ENCODE results near the gene OXLD1. TPM values are rescaled to one million over a fixed set of nuclear protein-coding genes. Genes with fewer than 3 reads are reported as not detected.

OXLD1 gene
- total and polyA plus RNA-seq, 2 donors (not counting 1 experiment from before 2014, with no cell fraction given): 39.5 to 102 TPM

DNA sequence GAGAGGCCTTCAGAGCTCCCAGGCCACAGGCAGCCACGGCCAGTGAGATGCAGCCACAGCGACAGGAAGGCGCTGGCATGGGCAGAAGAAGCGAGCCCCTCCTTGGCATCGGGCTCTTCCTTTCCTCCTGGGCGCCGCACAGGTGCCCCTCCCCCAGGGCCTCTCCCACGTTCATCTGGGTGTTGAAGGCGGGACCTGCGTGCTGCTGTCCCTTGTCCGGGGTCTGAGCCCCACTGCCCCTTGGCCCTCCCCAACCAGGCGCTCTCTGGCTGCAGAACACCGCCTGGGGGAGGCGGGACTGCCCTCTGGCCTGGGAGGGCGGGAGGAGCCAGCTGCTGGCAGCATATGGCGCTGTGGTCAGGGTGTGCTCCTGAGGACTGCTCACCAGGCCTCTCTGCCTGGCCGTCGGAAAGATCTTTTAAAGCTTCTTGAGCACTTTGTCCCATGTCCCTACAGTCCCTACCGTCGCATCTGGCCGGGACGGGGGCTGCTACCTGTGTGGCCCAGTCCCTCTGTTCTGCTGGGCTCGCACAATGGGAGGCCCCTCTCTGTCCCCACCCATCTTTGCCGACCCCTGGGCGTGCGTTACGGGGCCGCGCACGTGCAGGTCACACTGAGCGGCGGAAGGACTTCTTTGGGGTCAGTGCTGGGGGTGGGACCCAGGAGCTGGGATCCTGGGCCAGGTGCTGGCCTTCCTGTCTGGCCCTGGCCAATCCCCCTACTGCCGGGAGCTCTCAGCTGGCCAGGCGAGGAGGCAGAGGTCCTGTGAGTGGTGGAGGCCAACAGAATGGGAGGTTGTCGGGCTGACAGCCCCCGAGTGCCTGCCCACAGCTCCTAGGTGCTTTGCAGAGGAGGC, 47.4 kb upstream of the OXLD1 start:
- intact Hi-C loops (cut with micrococcal nuclease): loop anchor here (2.0 kb wide), 2 partner anchors 31 to 201 kb away; partner anchors contain the start of genes ACTG1 and ARL16
- ChIA-PET CTCF (no interaction called here), POLR2A (interaction anchor here (1.2 kb wide), 1 partner anchor 11 kb away, joined by 3 read pairs; no protein-coding TSS in a partner anchor)
- H3K4me2 ChIP-seq (replicated peaks; ENCODE audit: low read depth, low read length, poor library complexity, severe bottlenecking): peak overlapping the region; percentile 95
- H2AFZ ChIP-seq (ENCODE audit: insufficient read depth, low read depth, low read length, poor library complexity, severe bottlenecking): no peak overlapping the region
- no peak overlapping the region for H3K4me3 ChIP-seq (ENCODE audit: control extremely low read depth in 1 of 5, extremely low read depth in 1 of 5, insufficient read depth in 1 of 5, low read depth in 2 of 5, low read length in 4 of 5)
- no peaks in the 10 kb centered on the region for H3K79me2 ChIP-seq (ENCODE audit: control insufficient read depth, insufficient read depth, low read length)
- WGBS (ENCODE audit: insufficient coverage): 94% methylated on average over 33 of the region's 36 CpGs
- H3K36me3 ChIP-seq (replicated peaks in 1 of 2; ENCODE audit: control extremely low read depth in 1 of 2, control insufficient read depth in 1 of 2, extremely low read depth in 1 of 2, insufficient read depth in 2 of 2, low read length in 1 of 2): no peaks in the 10 kb centered on the region
- no peak overlapping the region for H3K9ac ChIP-seq (ENCODE audit: low read length)
- H3K27ac Mint-ChIP-seq: no peak overlapping the region
- no peaks in the 10 kb centered on the region for H3K9me3 Mint-ChIP-seq (ENCODE audit: insufficient read depth)
- no peaks in the 10 kb centered on the region for H3K27me3 Mint-ChIP-seq
- peaks cover 0 to 3% (median 0%) of the 10 kb centered on the region in 4 experiments for H3K27me3 ChIP-seq (replicated peaks in 1 of 4; ENCODE audit: control extremely low read depth in 1 of 4, control insufficient read depth in 3 of 4, insufficient read depth in 4 of 4, low read length in 3 of 4)
- TF ChIP-seq, protein P1, sequence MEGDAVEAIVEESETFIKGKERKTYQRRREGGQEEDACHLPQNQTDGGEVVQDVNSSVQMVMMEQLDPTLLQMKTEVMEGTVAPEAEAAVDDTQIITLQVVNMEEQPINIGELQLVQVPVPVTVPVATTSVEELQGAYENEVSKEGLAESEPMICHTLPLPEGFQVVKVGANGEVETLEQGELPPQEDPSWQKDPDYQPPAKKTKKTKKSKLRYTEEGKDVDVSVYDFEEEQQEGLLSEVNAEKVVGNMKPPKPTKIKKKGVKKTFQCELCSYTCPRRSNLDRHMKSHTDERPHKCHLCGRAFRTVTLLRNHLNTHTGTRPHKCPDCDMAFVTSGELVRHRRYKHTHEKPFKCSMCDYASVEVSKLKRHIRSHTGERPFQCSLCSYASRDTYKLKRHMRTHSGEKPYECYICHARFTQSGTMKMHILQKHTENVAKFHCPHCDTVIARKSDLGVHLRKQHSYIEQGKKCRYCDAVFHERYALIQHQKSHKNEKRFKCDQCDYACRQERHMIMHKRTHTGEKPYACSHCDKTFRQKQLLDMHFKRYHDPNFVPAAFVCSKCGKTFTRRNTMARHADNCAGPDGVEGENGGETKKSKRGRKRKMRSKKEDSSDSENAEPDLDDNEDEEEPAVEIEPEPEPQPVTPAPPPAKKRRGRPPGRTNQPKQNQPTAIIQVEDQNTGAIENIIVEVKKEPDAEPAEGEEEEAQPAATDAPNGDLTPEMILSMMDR (IDR thresholded peaks at IDR 0.05): no peak
- TF ChIP-seq EZH2 (IDR thresholded peaks at IDR 0.05; ENCODE audit: borderline replicate concordance, insufficient read depth, low read depth, low read length, poor library complexity, severe bottlenecking): no peak
- H3K27ac ChIP-seq (ENCODE audit: low read length in 2 of 2): no peak overlapping the region
- no peaks in the 10 kb centered on the region for H4K20me1 ChIP-seq (ENCODE audit: control insufficient read depth, insufficient read depth, low read length, poor library complexity, severe bottlenecking)
- H3K9me3 ChIP-seq (ENCODE audit: control extremely low read depth in 1 of 3, control insufficient read depth in 2 of 3, insufficient read depth in 1 of 3, low read length in 2 of 3): no peaks in the 10 kb centered on the region
- H3K4me1 Mint-ChIP-seq: peaks cover 12% of the 10 kb centered on the region
- H3K4me1 ChIP-seq (ENCODE audit: control insufficient read depth in 2 of 2, insufficient read depth in 2 of 2, low read length in 2 of 2): peaks cover 15 to 25% of the 10 kb centered on the region in 2 donors
- DNase-seq (no peak), ATAC-seq (ENCODE audit: low read depth) (no peak)
- peak overlapping the region; percentile 32 for H3K4me3 Mint-ChIP-seq

Measured in B cell (primary cell).